Lower lobe of right lung (tissue), 2 donors: ENCODE results near the gene NFRKB. TPM values are rescaled to one million over a fixed set of nuclear protein-coding genes. Genes with fewer than 3 reads are reported as not detected.

ENCODE experiments used
- ATAC-seq, 2 donors: fragments of 200-7000 bp; cut with Tn5 transposase; one replicate each; pipeline ENCODE4 v1.9.1; 2020 to 2022; ENCODE audit warnings: mild to moderate bottlenecking in 2 of 2, moderate library complexity in 2 of 2
- DNase-seq: peaks from one replicate; pipeline ENCODE4 v3.0.0-alpha.2; 2020
- H3K27ac ChIP-seq: fragments of 200-600 bp; one replicate; pipeline ENCODE4 v1.8.0; 2022
- H3K27me3 ChIP-seq: fragments of 200-600 bp; one replicate; pipeline ENCODE4 v1.8.0; 2022; ENCODE audit warnings: low read depth
- H3K36me3 ChIP-seq: fragments of 200-600 bp; one replicate; pipeline ENCODE4 v1.8.0; 2022; ENCODE audit warnings: mild to moderate bottlenecking
- H3K4me1 ChIP-seq: fragments of 200-600 bp; one replicate; pipeline ENCODE4 v1.8.0; 2022
- H3K4me3 ChIP-seq: fragments of 200-600 bp; one replicate; pipeline ENCODE4 v1.8.0; 2022; ENCODE audit warnings: mild to moderate bottlenecking
- H3K9me3 ChIP-seq: fragments of 200-600 bp; one replicate; pipeline ENCODE4 v1.8.0; 2022
- CTCF ChIP-seq: fragments of 200-600 bp; IDR thresholded peaks from one replicate; pipeline ENCODE4 v1.8.0; 2022; ENCODE audit warnings: antibody characterized with exemption, mild to moderate bottlenecking
- intact Hi-C: fragments of 100-400 bp; cut with DNase I; formaldehyde crosslinking; loops from one replicate; pipeline ENCODE4 v1.11.0; 2022
- long read RNA-seq: library from polyadenylated mRNA; unstranded; transcript quantifications from one replicate; pipeline ENCODE4 v2.0.0, GENCODE V29; 2021
- total RNA-seq: library from RNA; stranded (reverse); fragmentation: NEBNext Ultra II Directional; extraction: Animal tissue kit (Norgen Biotek cat#: 25700); gene quantifications from one replicate; pipeline ENCODE4 v1.2.1, GENCODE V29; 2021
- donor health status: DM: no; HTN: yes; CAD: no; lungs with severe emphysema.

NFRKB gene
- total RNA-seq, result 25.5 TPM
- long read RNA-seq, partial matches to known transcripts, result 13 of 24 reads
- long read RNA-seq, other reads (novel, unspliced or antisense), result 11 of 24 reads

GRCh38 chr11:129895126-129896041 is at the start of gene NFRKB:
TSS of gene NFRKB (minus strand) at chr11:129895578. CDS start at chr11:129892849, 2,729 bp downstream.
- Histone ChIP-seq H3K36me3 (peaks cover 27% of the 10 kb centered on the region), H3K27ac (peak within 1 kb of the TSS; percentile 85), H3K27me3 (no peaks in the 10 kb centered on the region), H3K4me3 (peak within 1 kb of the TSS; percentile 99), H3K9me3 (no peaks in the 10 kb centered on the region), H3K4me1 (peaks cover 10% of the 10 kb centered on the region)
- peak; percentile 100 for ATAC-seq
- DNase-seq, result peak; percentile 90
- TF ChIP-seq CTCF, result no peak
- intact Hi-C loops, result no loop called here

- intact Hi-C loops, result no loop called here
- ATAC-seq (no peak), DNase-seq (no peak)
- no peak overlapping the region for H3K4me3 ChIP-seq
- peaks cover 22% of the 10 kb centered on the region for H3K36me3 ChIP-seq
- H3K9me3 ChIP-seq, result no peaks in the 10 kb centered on the region
- no peaks in the 10 kb centered on the region for H3K4me1 ChIP-seq
- no peaks in the 10 kb centered on the region for H3K27me3 ChIP-seq
- H3K27ac ChIP-seq, result no peak overlapping the region
- no peak for TF ChIP-seq CTCF
Observed at GRCh38 chr11:129944696-129945095, 49.3 kb upstream of the NFRKB start.

- intact Hi-C loops, result no loop called here
- Histone ChIP-seq H3K4me3 (no peak overlapping the region), H3K27ac (no peak overlapping the region), H3K27me3 (no peaks in the 10 kb centered on the region), H3K4me1 (no peaks in the 10 kb centered on the region), H3K36me3 (peaks cover 22% of the 10 kb centered on the region), H3K9me3 (no peaks in the 10 kb centered on the region)
- TF ChIP-seq CTCF, result no peak
- DNase-seq, result no peak
- peak in 1 of 2 donors; percentile 35 for ATAC-seq
Observed at GRCh38 chr11:129943036-129943435, 47.7 kb upstream of the NFRKB start.

GRCh38 chr11:129939510-129939909 is 44.1 kb upstream of the NFRKB start:
- Histone ChIP-seq H3K4me1 (no peaks in the 10 kb centered on the region), H3K27me3 (no peaks in the 10 kb centered on the region), H3K36me3 (peaks cover 11% of the 10 kb centered on the region), H3K27ac (no peak overlapping the region), H3K9me3 (no peaks in the 10 kb centered on the region), H3K4me3 (no peak overlapping the region)
- no peak for DNase-seq
- ATAC-seq, result no peak
- intact Hi-C loops, result no loop called here
- no peak for TF ChIP-seq CTCF

GRCh38 chr11:129938764-129939163 is 43.4 kb upstream of the NFRKB start:
- no peak for TF ChIP-seq CTCF
- H3K4me1 ChIP-seq, result no peaks in the 10 kb centered on the region
- H3K27ac ChIP-seq, result no peak overlapping the region
- peaks cover 19% of the 10 kb centered on the region for H3K36me3 ChIP-seq
- no peaks in the 10 kb centered on the region for H3K27me3 ChIP-seq
- no peaks in the 10 kb centered on the region for H3K9me3 ChIP-seq
- DNase-seq (no peak), ATAC-seq (peak in 1 of 2 donors; percentile 34)
- intact Hi-C loops, result no loop called here
- no peak overlapping the region for H3K4me3 ChIP-seq
